HG02763 (cell line): ENCODE results near the gene PSAT1.
"Not testable (repeated sequence)": the region's sequence is repeated elsewhere in the genome, so short reads cannot be mapped to it uniquely, and the experiment has no call there.

ENCODE experiments used
- ATAC-seq: cut with Tn5 transposase; IDR thresholded peaks from one replicate; pipeline ENCODE4 v1.9.1; 2021; ENCODE audit warnings: mild to moderate bottlenecking, moderate library complexity; ENCODE audit not compliant: unreplicated experiment

PSAT1 gene

DNA sequence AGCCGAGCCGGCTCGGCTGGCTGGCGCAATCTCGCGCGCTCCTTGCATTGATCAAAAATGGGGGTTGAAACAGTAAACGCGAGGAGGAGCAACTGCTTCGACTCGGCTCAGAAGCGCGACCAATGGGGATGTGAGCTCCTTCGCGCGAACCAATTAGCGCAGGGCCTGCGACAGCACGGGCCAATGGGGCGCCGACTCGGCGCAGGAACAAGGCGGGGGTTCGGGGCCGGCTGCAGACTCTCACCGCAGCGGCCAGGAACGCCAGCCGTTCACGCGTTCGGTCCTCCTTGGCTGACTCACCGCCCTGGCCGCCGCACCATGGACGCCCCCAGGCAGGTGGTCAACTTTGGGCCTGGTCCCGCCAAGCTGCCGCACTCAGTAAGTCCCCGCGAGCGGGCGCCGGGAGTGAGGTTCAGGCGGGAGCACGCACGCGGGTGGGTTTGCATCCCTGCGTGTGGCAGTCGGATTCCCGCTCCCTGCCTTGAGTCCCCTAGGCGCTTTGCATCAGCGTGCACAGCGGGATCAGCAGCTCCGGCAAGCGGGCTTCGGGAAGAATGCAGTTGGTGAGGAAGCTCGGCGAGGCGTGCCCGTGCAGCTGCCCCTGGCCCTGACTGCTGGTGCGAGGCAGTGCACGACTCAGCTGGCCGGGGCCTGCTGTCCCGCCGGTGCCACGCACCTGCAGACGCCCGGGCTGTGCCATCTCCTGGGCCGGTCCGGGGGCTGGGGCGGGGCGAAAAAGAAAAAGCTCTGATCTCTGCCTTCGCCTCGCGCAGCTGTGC is at the start of gene PSAT1:
TSS of gene PSAT1 (plus strand) at position 233 of the 779 bp plus-strand sequence. CDS start at position 319, 86 bp downstream.
- ATAC-seq: peak; percentile 99

DNA sequence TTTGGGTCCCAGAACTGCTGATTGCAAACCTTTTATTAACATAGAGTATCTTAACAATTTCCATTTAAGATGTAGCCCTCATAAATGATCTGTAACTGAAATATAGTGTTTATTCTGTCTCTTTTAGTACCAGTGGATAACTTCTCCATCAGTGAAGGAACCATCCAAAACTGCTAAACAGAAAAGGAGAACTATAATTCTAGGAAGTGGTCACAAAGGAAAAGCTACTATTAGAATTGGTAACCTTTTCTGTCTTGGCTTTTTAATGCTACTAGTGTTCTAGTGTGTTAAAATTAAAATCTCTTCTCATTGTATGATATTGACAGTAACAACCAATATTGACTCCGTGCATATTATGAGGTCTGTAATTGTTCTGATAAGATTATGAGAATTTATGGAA is 48.3 kb upstream of the PSAT1 start:
- no peak for ATAC-seq

GRCh38 chr9:78249542-78249941 is 47.4 kb upstream of the PSAT1 start:
- ATAC-seq: no peak

DNA sequence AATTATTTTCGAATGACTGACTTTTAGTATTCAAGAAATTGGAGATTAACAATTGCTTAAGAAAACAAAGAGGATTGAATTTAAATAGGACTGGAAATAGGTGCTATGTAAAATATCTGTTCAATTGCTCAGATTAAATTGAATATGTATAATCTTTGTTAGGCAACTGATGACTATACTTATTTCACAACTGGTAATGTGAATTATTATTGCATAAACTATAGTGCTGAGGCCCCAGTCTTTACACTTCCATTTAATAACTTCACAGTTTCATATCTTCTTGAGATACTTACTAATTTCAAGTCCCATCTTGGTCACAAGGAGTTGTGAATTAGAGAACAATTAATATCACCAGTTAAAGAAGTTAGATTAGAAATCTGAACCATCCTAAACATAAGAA is 44.3 kb upstream of the PSAT1 start:
- ATAC-seq: no peak

GRCh38 chr9:78253285-78253684 is 43.6 kb upstream of the PSAT1 start:
- no peak for ATAC-seq

GRCh38 chr9:78261403-78262001 is 35.4 kb upstream of the PSAT1 start:
- ATAC-seq: no peak

- ATAC-seq: no peak
Observed at GRCh38 chr9:78262655-78263054, 34.3 kb upstream of the PSAT1 start.

DNA sequence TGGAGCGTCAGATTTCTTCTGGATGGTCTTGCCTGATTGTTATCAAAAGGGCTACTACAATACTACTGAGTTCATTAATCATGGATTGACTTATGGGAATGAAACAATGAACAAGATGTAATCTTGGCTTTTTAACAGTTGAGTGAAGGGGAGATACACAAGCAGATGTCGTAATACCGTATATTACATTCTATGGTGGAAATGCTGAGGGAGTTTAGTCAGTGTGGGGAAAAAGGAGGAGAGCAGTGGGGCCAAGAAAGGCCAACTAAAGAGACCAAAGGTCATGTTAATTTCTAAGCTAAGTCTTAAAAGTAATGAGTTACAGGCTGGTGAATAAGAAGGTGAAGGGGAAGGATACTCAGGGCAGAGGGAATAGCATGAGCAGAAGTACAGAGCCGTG is 29.0 kb upstream of the PSAT1 start:
- no peak for ATAC-seq

DNA sequence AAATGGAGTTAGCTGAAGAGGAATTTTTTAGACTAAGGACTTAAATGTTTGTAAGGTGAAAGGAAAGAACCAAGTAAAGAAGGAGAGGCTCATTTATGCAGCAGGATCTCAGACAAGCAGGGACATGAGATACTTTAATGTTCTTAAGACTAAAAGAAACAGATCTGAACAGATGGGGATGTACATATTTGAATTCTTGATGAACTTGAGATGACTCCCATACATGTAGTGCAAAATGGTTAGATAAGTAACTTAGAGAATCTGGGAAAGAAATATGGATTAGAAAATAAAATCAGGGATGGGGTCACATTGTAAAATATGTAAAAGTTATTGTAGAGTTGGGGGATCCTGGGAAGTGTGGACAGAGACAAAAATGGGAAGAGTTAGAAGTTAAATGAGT is 27.1 kb upstream of the PSAT1 start:
- ATAC-seq: no peak

- ATAC-seq: no peak
Observed at GRCh38 chr9:78272307-78272706, 24.6 kb upstream of the PSAT1 start.

DNA sequence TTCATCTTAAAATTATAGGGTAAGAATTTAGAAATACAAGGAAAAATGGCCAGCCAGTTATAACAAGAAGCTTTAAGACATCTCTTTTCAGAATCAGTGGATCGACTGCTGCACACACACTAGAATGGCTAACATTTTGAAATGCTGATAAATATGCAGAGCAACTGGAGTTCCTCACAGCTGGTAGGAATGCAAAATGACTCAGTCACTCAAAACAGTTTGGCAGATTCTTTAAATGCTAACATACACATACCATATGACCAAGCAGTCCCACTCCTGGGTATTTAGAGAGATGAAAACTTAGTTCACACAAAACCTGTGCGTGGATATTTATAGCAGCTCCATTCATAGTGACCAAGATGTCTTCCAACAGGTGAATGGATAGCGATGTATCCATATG is 23.2 kb upstream of the PSAT1 start:
- no peak for ATAC-seq

- ATAC-seq: no peak
Observed at GRCh38 chr9:78278177-78278777, 18.6 kb upstream of the PSAT1 start.

GRCh38 chr9:78278801-78279200 is 18.1 kb upstream of the PSAT1 start:
- no peak for ATAC-seq

- no peak for ATAC-seq
Observed at GRCh38 chr9:78280982-78281668, 15.8 kb upstream of the PSAT1 start.

- not testable (repeated sequence) for ATAC-seq
Observed at GRCh38 chr9:78284181-78284580, 12.7 kb upstream of the PSAT1 start.

DNA sequence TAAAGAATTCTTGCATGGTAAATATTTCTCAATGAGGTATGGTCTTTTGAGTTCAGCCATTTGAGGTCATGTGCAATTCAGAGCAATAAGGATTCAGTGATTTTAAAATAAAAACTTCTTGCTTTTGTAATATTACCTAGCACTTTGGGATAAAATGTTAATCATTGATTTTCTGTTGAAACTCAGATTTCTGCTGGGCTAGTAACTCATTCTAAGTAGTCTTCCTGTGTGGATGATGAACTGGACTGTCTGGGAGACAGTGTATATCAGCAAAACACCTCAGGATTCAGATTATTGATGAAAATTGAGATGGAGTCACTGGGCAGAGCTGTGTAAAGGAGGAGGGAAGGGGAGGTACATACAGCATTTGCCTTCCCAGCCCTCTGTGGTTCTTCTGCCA is 10.8 kb upstream of the PSAT1 start:
- no peak for ATAC-seq

- no peak for ATAC-seq
Observed at GRCh38 chr9:78286946-78287388, 10.0 kb upstream of the PSAT1 start.

DNA sequence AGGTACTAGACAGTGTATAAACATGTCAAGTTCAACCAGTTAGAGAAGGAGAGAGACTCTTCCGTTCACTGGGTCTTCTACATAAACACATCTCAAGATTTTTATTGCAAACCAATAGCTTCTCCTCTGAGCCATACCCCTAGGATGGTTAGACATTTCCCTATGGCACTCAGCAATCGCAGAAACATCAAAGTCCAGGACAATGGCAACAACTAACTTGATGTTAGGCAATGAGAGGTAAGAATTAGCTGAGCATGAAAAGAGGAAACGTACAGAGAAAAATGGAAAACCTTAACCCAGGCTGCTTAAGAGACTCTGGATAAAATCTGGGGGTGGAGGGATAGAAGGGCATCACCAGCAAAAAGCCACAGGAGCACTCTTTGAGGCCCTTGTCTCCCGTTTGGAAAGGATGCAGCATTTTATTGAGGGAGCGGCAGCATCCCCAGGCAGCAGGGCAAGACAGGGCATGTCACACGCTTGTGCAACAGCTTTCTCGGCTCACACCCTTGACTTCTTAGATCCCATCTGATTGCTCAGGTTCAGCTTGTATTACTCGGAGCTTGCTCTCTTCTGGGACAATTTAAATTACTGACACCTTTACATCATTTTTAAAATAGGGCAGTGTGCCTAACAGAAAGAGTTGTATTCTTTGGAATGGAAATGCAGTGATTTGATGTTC is 8.6 kb upstream of the PSAT1 start:
- ATAC-seq: no peak

- ATAC-seq: no peak
Observed at GRCh38 chr9:78289474-78289873, 7.5 kb upstream of the PSAT1 start.

DNA sequence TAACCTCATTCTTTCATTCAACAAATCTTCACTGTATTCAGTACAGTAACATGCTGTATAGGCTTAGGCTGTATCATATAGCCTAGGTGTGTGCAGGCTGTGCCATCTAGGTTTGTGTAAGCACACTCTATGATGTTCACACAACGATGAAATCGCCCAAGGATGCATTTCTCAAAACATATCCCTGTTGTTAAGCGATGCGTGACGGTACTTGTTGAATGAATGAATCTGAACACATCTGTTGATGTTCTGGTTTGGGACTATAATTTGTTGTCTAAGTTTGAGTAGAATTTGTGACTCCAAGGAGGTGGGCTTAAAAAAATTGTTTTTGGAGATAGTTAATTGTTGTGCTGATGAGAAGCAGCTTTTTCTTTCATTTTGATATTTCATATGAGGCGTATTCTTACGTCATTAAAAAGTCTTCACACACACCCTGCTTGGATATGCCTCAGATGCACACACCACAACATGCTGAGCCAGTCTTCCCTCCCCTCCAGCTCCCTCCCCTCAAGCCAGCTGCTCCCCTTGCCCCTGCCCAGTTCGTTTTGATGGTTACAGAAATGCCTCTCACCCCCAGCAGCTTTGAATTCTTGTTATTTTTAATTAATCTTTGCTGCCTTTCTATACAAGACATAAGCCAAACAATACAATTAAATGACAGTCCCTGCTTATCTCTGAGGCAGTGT is 5.5 kb upstream of the PSAT1 start:
- no peak for ATAC-seq
